Retinal pigment epithelial cell (primary cell): ENCODE results near the gene MPZL1.

Source experiments
- DNase-seq: peaks from one replicate; pipeline ENCODE4 v3.0.0-alpha.2; 2010; ENCODE audit warnings: low read depth
- H3K4me3 ChIP-seq: 2 replicates; pipeline ENCODE4 v1.5.1; 2011; ENCODE audit warnings: mild to moderate bottlenecking, low read length, control low read depth, moderate library complexity
- CTCF ChIP-seq: conservative IDR thresholded peaks from 2 replicates; pipeline ENCODE4 v1.5.1; 2011; ENCODE audit warnings: low read depth, low read length, control low read depth, inconsistent platforms

Gene MPZL1

GRCh38 chr1:167777269-167777650 lies 55.5 kb downstream of the MPZL1 start:
- no peak overlapping the region for H3K4me3 ChIP-seq
- no peak for DNase-seq
- no peak for TF ChIP-seq CTCF

- DNase-seq, result no peak
- TF ChIP-seq CTCF, result no peak
- H3K4me3 ChIP-seq, result no peak overlapping the region
These were observed 59.8 kb downstream of the MPZL1 start for GRCh38 chr1:167781558-167781957.

GRCh38 chr1:167782946-167783345 lies 61.2 kb downstream of the MPZL1 start:
- no peak for DNase-seq
- H3K4me3 ChIP-seq, result no peak overlapping the region
- TF ChIP-seq CTCF, result no peak

DNA sequence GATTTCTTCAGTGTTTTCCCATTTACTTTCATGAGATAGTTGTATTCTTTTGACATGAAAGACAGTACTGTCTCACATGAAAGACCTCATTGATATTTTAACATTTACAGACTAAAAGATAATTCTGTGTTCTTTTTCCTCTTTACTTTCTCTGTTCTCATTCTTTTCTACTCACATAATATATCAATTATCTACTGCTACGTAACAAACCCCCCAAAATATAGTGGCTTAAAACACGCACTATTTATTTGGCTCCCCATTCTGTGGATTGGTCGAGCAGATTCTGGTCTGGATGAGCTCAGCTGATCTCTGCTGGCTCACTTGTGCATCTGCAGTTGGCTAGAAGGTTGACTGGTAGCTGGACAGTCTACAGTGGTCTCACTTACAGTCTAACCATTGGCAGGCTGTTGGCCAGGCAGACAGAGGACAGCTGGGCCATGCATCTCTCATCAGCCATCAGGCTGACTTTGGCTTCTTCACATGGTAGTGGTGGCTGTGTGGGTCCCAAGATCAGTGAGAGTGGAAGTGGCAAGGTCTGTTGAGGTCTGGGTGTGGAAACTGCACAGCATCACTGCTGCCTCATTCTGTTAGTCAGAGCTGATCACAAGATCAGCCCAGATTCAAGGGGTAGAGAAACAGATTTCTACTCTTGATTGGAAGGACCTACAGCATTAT lies 63.2 kb downstream of the MPZL1 start:
- TF ChIP-seq CTCF, result no peak
- DNase-seq, result no peak

GRCh38 chr1:167786502-167786901 lies 64.7 kb downstream of the MPZL1 start:
- TF ChIP-seq CTCF, result no peak
- DNase-seq, result no peak
- H3K4me3 ChIP-seq, result no peak overlapping the region

More for the DNA sequence above, 63.2 kb downstream of the MPZL1 start:
- no peak overlapping the region for H3K4me3 ChIP-seq

DNA sequence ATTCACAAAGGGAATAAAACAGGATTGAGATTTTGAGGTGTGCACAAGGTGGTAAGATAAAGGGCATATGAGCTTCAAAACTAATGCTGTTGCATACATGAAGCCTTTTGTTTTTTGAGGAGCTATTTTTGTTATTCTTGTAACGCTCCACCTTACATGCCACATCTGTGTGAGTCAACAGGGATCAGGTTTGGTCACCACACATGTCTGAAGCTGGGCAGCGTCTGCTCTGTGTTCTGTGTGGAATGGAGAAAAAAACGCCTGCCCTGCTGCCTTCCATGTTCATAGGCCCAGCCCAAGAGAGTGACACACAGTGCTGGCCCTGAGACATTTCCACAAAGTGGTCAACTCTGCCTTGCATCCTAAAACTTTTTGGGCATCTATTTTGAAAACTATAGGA lies 67.7 kb downstream of the MPZL1 start:
- no peak overlapping the region for H3K4me3 ChIP-seq
- no peak for DNase-seq
- no peak for TF ChIP-seq CTCF

DNA sequence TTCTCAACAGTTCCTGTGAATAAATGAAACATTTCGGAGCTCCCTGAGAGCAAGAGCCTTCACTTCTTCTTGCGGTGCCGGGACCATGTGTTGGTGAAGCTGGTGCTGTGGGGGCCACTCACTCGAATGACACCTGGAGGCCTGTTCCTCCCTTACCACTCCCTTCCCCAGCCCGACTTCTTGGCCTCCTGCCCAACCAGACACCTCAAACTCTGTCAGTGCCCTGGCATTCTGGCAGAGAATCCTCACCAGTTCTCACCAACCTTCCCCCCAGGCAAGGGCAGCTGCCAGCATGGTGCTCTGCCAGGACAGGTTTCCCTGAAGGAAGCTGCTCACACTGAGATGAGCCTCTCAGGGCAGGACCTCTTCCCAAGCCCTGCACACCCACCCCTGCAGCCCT lies 68.3 kb downstream of the MPZL1 start:
- H3K4me3 ChIP-seq, result no peak overlapping the region
- DNase-seq, result no peak
- no peak for TF ChIP-seq CTCF
